Measurements from ENCODE around the gene CPLANE1. TPM values are rescaled to one million over a fixed set of nuclear protein-coding genes. Genes with fewer than 3 reads are reported as not detected.

The CPLANE1 gene
- total and polyA plus RNA-seq, 8 donors = 3.5 to 11.0 (median 7.3) TPM

GRCh38 chr5:37255774-37256358 lies 6.7 kb upstream of the CPLANE1 start:
- DNase-seq (no peak), ATAC-seq (no peak), FAIRE-seq (no peak)
- H3K4me1 ChIP-seq = no peaks in the 10 kb centered on the region
- H3K9me3 ChIP-seq = no peaks in the 10 kb centered on the region
- intact Hi-C loops (cut with DNase I) = no loop called here
- no peaks in the 10 kb centered on the region for H3K27me3 ChIP-seq
- no peaks in the 10 kb centered on the region for H3K36me3 ChIP-seq
- no peak overlapping the region for H3K4me3 ChIP-seq
- TF ChIP-seq CTCF (IDR thresholded peaks at IDR 0.05) = no peak
- H3K27ac ChIP-seq = no peak overlapping the region
- WGBS, 2 donors = 88 to 92% methylated on average over 4 of the region's 4 CpGs

- Histone ChIP-seq H3K4me3 (no peak overlapping the region), H3K9me3 (no peaks in the 10 kb centered on the region), H3K27ac (no peak overlapping the region), H3K4me1 (no peaks in the 10 kb centered on the region), H3K27me3 (no peaks in the 10 kb centered on the region), H3K36me3 (no peaks in the 10 kb centered on the region)
- intact Hi-C loops (cut with DNase I) = no loop called here
- TF ChIP-seq CTCF (IDR thresholded peaks at IDR 0.05) = no peak
- ATAC-seq (no peak), DNase-seq (no peak), FAIRE-seq (no peak)
- 94 to 96% methylated on average over 1 of the region's 1 CpG for WGBS, 2 donors
These were observed 5.4 kb upstream of the CPLANE1 start for GRCh38 chr5:37254581-37254980.

GRCh38 chr5:37251665-37252064 lies 2.5 kb upstream of the CPLANE1 start:
- ATAC-seq (no peak), FAIRE-seq (no peak), DNase-seq (no peak)
- Histone ChIP-seq H3K4me3 (no peak overlapping the region), H3K9me3 (no peaks in the 10 kb centered on the region), H3K27ac (no peak overlapping the region), H3K36me3 (no peaks in the 10 kb centered on the region), H3K4me1 (peaks cover 0 to 9% (median 4%) of the 10 kb centered on the region in 3 donors), H3K27me3 (no peaks in the 10 kb centered on the region)
- TF ChIP-seq CTCF (IDR thresholded peaks at IDR 0.05) = no peak
- intact Hi-C loops (cut with DNase I) = no loop called here

- H3K4me3 ChIP-seq = peak overlapping the region; percentile 42 to 86 (median 74)
These were observed 614 bp upstream of the CPLANE1 start for GRCh38 chr5:37249815-37250164.

More at GRCh38 chr5:37249815-37250164, 614 bp upstream of the CPLANE1 start:
- FAIRE-seq = no peak
- Histone ChIP-seq H3K4me1 (peaks cover 0 to 9% (median 4%) of the 10 kb centered on the region in 3 donors), H3K9me3 (no peaks in the 10 kb centered on the region), H3K27ac (peak overlapping the region; percentile 83 to 92 (median 86)), H3K27me3 (no peaks in the 10 kb centered on the region), H3K36me3 (no peaks in the 10 kb centered on the region)
- peak in 1 of 6 donors; percentile 16 for DNase-seq
- 34 to 35% methylated on average over 10 of the region's 10 CpGs for WGBS, 2 donors
- peak; percentile 11 to 14 (median 12) for ATAC-seq
- TF ChIP-seq CTCF (IDR thresholded peaks at IDR 0.05) = no peak
- intact Hi-C loops (cut with DNase I) = no loop called here
